Activated naive CD8-positive, alpha-beta T cell treated with anti-CD3 and anti-CD28 coated beads, Interleukin-2, amount 50 U/mL, for 16 hours (primary cell): ENCODE measurements around the gene SHB.
A peak's percentile ranks its signal among the peaks of the same experiment; 100 is the strongest.
"Not testable (repeated sequence)": the region's sequence is repeated elsewhere in the genome, so short reads cannot be mapped to it uniquely, and the experiment has no call there.

Source experiments
- DNase-seq: peaks from one replicate; pipeline ENCODE4 v3.0.0-alpha.2; 2020; ENCODE audit warnings: low read depth, low spot score

The SHB gene

GRCh38 chr9:37918665-37919170, 150.3 kb downstream of the SHB start:
- DNase-seq: no peak

GRCh38 chr9:37917801-37918664, 151.0 kb downstream of the SHB start:
- no peak for DNase-seq

- no peak for DNase-seq
These were observed 151.7 kb downstream of the SHB start for GRCh38 chr9:37917313-37917731.

- DNase-seq: no peak
These were observed 152.3 kb downstream of the SHB start for GRCh38 chr9:37916471-37917312.

GRCh38 chr9:37915911-37916470, 153.0 kb downstream of the SHB start:
- no peak for DNase-seq

GRCh38 chr9:37914701-37915358, 154.2 kb downstream of the SHB start:
- no peak for DNase-seq

GRCh38 chr9:37914154-37914551, 154.9 kb downstream of the SHB start:
- DNase-seq: no peak

- DNase-seq: peak; percentile 60
These were observed 155.4 kb downstream of the SHB start for GRCh38 chr9:37913480-37914153.

- no peak for DNase-seq
These were observed 157.8 kb downstream of the SHB start for GRCh38 chr9:37911271-37911681.

GRCh38 chr9:37910271-37910670, 158.8 kb downstream of the SHB start:
- no peak for DNase-seq

GRCh38 chr9:37909836-37910235, 159.2 kb downstream of the SHB start:
- not testable (repeated sequence) for DNase-seq

GRCh38 chr9:37909326-37909725, 159.7 kb downstream of the SHB start:
- no peak for DNase-seq

GRCh38 chr9:37908698-37909186, 160.3 kb downstream of the SHB start:
- no peak for DNase-seq

GRCh38 chr9:37908283-37908682, 160.7 kb downstream of the SHB start:
- no peak for DNase-seq

- no peak for DNase-seq
These were observed 162.5 kb downstream of the SHB start for GRCh38 chr9:37906312-37907239.

GRCh38 chr9:37905776-37906175, 163.3 kb downstream of the SHB start:
- DNase-seq: no peak

GRCh38 chr9:37905131-37905505, 163.9 kb downstream of the SHB start:
- no peak for DNase-seq

- no peak for DNase-seq
These were observed 164.4 kb downstream of the SHB start for GRCh38 chr9:37904445-37905130.
